ENCODE results near the gene PMEPA1. TPM values are rescaled to one million over a fixed set of nuclear protein-coding genes. Genes with fewer than 3 reads are reported as not detected.

PMEPA1 gene
- total RNA-seq, 2 donors from 2014 or later, result 96.5 to 245 TPM

DNA sequence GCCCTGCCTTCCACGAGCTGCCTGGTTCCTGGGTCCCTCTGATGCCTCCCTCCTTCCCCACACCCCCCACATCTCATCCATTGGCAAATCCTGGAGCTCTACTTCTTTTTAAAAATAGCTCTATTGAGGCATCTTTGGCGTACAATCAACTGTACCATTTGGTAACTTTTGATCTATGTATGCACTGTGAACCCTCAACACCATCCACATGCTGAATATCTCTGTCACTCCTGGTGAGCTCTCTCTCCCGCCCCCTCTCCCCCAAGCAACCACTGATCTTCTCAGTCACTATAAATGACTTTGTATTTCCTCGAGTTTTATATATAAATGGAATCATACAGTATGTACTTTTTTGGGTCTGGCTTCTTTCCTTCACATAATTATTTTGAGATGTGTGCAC is 22.4 kb upstream of the PMEPA1 start:
- WGBS, result 66% methylated on average over 4 of the region's 4 CpGs
- Histone ChIP-seq H3K36me3 (no peaks in the 10 kb centered on the region), H3K4me1 (replicated peaks) (no peaks in the 10 kb centered on the region), H3K27ac (no peak overlapping the region), H3K9me3 (no peaks in the 10 kb centered on the region), H3K4me3 (no peak overlapping the region), H3K27me3 (replicated peaks; ENCODE audit: insufficient read depth) (no peaks in the 10 kb centered on the region)
- no peak for DNase-seq (ENCODE audit: low spot score)
- TF ChIP-seq POLR2AphosphoS5 (IDR thresholded peaks at IDR 0.05), result no peak
- no peak for TF ChIP-seq POLR2A (IDR thresholded peaks at IDR 0.05)
- TF ChIP-seq, protein P1, sequence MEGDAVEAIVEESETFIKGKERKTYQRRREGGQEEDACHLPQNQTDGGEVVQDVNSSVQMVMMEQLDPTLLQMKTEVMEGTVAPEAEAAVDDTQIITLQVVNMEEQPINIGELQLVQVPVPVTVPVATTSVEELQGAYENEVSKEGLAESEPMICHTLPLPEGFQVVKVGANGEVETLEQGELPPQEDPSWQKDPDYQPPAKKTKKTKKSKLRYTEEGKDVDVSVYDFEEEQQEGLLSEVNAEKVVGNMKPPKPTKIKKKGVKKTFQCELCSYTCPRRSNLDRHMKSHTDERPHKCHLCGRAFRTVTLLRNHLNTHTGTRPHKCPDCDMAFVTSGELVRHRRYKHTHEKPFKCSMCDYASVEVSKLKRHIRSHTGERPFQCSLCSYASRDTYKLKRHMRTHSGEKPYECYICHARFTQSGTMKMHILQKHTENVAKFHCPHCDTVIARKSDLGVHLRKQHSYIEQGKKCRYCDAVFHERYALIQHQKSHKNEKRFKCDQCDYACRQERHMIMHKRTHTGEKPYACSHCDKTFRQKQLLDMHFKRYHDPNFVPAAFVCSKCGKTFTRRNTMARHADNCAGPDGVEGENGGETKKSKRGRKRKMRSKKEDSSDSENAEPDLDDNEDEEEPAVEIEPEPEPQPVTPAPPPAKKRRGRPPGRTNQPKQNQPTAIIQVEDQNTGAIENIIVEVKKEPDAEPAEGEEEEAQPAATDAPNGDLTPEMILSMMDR (IDR thresholded peaks at IDR 0.05), result no peak
- intact Hi-C loops (cut with DNase I), result no loop called here

DNA sequence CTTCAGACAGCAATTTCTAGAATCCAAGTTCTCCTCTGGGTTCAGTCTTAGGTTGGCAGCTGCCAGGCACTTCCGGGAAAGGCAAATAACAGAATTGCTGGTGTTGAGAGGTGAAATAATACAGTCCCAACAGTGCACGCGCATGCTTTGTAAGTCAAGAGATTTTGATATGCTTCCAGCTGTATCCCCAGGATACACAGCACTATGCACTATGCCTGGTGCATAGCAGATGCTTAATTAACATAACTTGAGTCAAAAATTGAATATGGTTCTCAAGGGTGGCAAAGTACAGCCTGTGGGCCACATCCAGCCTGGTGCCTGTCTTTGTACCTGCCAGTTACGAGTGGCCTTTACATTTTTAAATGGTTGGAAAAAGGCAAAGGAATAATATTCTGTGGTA is 18.9 kb upstream of the PMEPA1 start:
- Histone ChIP-seq H3K4me3 (no peak overlapping the region), H3K36me3 (no peaks in the 10 kb centered on the region), H3K27ac (no peak overlapping the region), H3K27me3 (replicated peaks; ENCODE audit: insufficient read depth) (no peaks in the 10 kb centered on the region), H3K9me3 (no peaks in the 10 kb centered on the region), H3K4me1 (replicated peaks) (no peaks in the 10 kb centered on the region)
- WGBS, result 91% methylated on average over 4 of the region's 4 CpGs
- no peak for DNase-seq (ENCODE audit: low spot score)
- intact Hi-C loops (cut with DNase I), result no loop called here
- TF ChIP-seq, protein P1 (IDR thresholded peaks at IDR 0.05), result no peak
- TF ChIP-seq POLR2AphosphoS5 (IDR thresholded peaks at IDR 0.05) (no peak), POLR2A (IDR thresholded peaks at IDR 0.05) (no peak)

DNA sequence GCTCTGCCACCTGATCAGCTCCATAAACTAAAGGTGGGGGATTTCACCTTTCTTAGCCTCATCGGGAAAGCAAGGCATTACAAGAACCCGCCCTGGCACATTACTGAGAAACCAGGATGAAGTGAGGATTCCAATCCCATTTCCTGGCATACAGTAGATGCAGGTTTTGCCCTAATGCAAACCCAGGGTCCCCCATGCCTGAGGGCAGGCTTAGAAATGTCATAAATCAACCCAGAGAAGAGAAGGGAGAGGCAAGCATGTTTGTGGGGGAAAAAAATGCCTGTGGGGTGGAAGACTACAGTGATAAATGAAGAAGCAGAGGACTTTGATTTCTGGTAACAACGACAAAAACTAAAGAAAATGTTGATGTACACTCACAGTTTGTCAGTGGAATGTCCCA is 18.0 kb upstream of the PMEPA1 start:
- H3K4me1 ChIP-seq (replicated peaks), result no peaks in the 10 kb centered on the region
- no peaks in the 10 kb centered on the region for H3K36me3 ChIP-seq
- no peaks in the 10 kb centered on the region for H3K27me3 ChIP-seq (replicated peaks; ENCODE audit: insufficient read depth)
- no peak for TF ChIP-seq POLR2AphosphoS5 (IDR thresholded peaks at IDR 0.05)
- TF ChIP-seq, protein P1 (IDR thresholded peaks at IDR 0.05), result no peak
- no peak for TF ChIP-seq POLR2A (IDR thresholded peaks at IDR 0.05)
- no peaks in the 10 kb centered on the region for H3K9me3 ChIP-seq
- no peak overlapping the region for H3K27ac ChIP-seq
- intact Hi-C loops (cut with DNase I), result no loop called here
- DNase-seq (ENCODE audit: low spot score), result no peak
- no peak overlapping the region for H3K4me3 ChIP-seq
- WGBS, result 66% methylated on average over 3 of the region's 3 CpGs

DNA sequence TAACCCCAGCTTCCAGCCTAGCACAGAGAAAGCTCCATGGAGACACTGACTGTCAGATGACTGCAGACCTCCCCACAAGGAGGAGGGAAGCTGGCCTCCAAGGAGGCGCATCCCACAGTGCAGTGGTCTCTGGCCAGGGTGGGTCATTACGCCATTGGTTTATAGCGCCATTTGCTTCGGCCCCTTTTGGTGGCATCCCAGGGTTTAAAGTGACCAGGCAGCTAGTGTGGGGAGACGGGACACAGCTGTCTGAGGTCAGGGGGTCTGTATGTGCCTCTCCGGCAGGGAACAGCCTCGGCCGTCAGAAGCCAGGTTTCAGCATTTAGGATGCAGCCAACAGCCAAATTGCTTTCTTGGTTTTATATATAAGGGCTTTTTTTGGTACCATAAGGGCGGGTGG is 15.8 kb upstream of the PMEPA1 start:
- DNase-seq (ENCODE audit: low spot score), result no peak
- no peak for TF ChIP-seq POLR2A (IDR thresholded peaks at IDR 0.05)
- TF ChIP-seq POLR2AphosphoS5 (IDR thresholded peaks at IDR 0.05), result no peak
- TF ChIP-seq, protein P1 (IDR thresholded peaks at IDR 0.05), result no peak
- intact Hi-C loops (cut with DNase I), result no loop called here
- H3K27me3 ChIP-seq (replicated peaks; ENCODE audit: insufficient read depth), result no peaks in the 10 kb centered on the region
- H3K9me3 ChIP-seq, result no peaks in the 10 kb centered on the region
- 76% methylated on average over 9 of the region's 9 CpGs for WGBS
- no peaks in the 10 kb centered on the region for H3K4me1 ChIP-seq (replicated peaks)
- H3K4me3 ChIP-seq, result no peak overlapping the region
- H3K27ac ChIP-seq, result no peak overlapping the region
- no peaks in the 10 kb centered on the region for H3K36me3 ChIP-seq

DNA sequence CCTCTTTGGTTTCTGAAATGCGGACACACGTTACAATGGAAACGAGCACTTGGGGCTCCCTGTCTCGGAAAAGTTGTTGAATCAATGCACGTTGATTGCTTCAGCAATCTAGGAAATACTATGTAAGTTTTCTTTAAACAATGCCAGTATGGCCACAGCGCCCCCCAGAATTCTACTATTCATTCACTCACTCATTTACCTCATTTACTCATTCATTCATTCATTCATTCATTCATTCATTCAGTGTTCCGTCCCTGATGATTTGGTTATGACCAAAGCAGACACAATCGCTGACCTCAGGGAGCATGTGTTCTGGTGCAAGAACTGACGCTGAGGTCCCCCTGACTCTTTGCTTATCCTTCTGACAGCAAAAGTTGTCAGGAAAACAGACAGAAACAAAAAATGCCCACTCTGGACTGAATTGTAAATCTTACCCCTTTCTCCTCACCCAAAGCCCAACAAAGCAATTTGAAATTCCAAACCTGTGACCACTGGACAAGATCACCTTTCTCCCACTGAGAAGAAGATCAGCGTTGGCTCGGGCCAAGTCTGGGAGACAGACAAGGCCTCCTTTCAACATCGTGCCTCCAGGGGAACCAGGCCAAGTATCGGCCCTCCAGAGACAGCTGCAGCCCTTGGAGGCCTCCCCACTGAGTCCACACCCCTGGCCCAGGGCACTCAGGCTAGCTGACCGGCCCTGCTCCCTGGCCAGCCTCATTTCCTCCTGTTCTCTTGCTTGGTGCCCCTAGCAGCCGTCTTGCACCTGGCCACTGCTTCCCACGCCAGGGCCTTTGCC is 15.0 kb upstream of the PMEPA1 start:
- TF ChIP-seq, protein P1 (IDR thresholded peaks at IDR 0.05), result no peak
- TF ChIP-seq POLR2A (IDR thresholded peaks at IDR 0.05), result no peak
- TF ChIP-seq POLR2AphosphoS5 (IDR thresholded peaks at IDR 0.05), result no peak
- H3K4me1 ChIP-seq (replicated peaks), result no peaks in the 10 kb centered on the region
- no peaks in the 10 kb centered on the region for H3K36me3 ChIP-seq
- DNase-seq (ENCODE audit: low spot score), result no peak
- H3K27me3 ChIP-seq (replicated peaks; ENCODE audit: insufficient read depth), result no peaks in the 10 kb centered on the region
- 87% methylated on average over 16 of the region's 16 CpGs for WGBS
- H3K4me3 ChIP-seq, result no peak overlapping the region
- no peak overlapping the region for H3K27ac ChIP-seq
- no peaks in the 10 kb centered on the region for H3K9me3 ChIP-seq
- intact Hi-C loops (cut with DNase I), result no loop called here
